HG02763 (cell line): ENCODE results near the gene ADAP1.

Experiments used
- ATAC-seq: cut with Tn5 transposase; IDR thresholded peaks from one replicate; pipeline ENCODE4 v1.9.1; 2021; ENCODE audit warnings: mild to moderate bottlenecking, moderate library complexity; ENCODE audit not compliant: unreplicated experiment

ADAP1 gene

DNA sequence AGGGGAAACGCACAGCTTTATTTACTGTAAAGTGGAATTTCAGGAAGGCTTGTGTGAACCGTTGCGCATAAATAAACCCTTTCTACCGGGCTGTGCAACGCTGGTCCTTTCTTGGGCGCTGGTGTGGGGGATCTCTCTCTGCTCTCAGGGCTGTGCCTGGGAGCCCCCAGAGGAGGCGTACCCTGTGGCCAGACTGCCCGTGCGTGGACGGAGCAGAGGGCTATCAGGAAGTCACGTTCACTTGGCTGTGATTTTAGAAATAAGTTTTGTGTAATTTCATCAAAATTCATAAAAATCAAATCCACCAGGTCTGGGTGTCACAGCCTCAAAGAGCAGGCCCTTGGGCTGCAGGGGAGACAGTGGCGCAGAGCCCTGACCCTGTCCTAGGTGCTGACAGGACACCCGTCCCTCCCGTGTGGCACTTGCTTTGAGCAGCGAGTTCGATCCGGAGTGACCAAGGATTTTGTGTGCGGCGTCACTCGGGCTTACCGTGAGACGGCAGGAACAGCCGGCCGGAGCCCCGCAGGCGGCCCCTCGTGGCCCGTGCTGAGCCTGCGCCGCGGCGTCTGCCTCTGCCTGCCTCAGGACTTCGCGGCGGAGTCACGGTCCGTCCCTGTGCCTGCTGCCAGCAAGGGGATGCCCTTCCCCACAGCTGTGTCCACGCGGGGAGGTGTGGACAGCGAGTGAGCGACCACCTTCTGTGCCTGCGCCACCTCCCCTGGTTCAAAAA is 58.0 kb downstream of the ADAP1 start:
- no peak for ATAC-seq

DNA sequence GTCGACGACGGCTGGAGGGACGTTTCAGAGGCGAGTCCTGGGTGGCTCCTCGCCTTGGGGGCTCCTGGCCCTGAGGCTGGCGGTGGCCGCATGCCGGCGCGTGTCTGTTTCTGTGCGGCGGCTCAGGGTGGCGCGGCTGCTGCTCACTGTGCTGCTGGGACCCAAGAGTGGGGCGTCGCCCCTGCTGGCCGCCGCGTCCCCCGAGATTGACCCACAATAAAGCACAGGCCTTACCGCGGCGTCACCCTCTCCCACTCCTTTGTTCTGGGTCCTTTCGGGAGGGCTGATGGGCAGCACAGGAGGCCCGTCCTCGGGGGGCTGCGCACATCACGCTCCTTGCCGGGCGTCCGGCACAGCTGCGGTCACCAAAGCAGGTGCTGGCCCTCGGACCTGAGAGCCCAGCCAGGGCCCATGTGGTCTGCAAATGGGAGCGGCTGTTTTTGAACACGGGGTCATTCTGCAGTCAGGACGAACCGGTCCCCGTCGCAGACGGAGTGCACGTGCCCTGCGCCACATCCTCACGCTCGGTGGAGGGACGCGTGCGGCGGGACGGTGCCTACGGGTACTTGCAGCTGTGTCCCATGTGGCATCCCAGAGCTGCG is 58.9 kb downstream of the ADAP1 start:
- ATAC-seq: no peak

DNA sequence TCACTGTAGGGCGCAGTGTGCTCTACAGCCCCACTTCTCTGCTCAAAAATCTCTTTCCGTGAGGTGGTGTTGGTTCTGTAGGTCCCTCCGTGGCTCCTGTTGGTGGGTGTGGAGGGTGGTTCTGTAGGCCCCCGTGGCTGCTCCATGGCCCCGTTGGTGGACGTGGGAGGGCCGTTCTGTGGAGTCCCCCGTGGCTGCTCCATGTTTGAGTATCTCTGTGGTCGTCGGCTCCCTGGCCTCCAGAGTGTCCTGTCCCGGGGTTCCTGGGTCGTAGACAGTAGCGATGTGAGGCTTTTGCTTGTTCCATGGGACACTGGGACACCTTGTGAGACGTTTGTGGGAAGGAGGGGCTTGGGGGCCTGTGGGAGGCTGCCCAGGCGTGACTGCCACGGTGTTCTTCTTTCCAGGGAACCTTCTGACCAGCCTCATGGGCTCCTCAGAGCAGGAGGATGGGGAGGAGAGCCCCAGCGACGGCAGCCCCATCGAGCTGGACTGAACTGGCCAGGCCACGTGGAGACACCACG is 59.5 kb downstream of the ADAP1 start:
- no peak for ATAC-seq

DNA sequence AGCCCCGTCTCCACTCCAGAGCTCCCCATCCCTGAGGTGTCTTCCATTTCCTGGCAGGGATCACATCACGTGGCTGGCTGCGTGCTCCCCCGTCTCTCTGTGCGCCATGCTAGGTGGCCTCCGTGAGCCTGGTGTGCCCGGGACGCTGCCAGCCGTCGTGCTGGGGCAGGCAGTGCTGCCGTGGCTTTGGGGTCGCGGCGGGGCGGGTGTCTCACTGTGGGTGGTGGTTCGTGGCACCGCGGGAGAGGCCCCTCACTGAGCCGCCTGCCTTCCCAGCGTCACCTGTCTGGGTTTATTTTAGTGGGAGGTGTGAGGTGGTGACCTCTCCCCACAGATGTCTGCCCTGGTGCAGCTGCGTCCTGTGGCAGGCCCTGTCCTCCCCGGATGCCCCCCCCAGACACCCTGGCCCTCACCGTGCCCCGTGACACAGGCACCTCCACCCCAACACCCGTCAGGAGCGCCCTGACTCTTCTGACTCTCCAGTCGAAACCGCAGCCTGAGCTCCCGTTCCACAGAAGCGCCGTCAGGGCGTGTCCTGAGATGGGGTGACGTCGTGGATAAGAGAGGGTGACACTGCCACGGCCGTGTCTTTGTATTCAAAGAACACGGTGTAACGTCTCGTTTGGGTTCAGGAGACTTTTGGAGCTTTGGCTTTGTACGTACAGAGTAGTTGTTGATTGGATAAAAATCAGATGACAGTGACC is 60.2 kb downstream of the ADAP1 start:
- ATAC-seq: no peak

DNA sequence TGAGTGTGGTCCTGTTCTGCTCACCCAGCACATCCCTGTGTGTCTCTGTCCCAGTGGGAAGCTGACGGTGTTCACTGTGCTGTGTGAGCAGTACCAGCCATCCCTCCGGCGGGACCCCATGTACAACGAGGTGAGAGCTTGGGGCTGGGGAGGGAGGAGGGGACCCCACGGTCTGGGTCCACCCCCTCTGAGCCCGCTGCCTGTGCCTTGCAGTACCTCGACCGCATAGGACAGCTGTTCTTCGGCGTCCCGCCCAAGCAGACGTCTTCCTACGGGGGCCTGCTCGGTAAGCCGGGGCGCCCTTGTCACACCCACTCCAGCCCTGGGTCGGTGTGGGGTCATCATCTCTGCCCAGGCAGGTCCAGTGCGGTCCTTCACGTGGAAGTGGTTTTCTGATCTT is 60.8 kb downstream of the ADAP1 start:
- no peak for ATAC-seq

DNA sequence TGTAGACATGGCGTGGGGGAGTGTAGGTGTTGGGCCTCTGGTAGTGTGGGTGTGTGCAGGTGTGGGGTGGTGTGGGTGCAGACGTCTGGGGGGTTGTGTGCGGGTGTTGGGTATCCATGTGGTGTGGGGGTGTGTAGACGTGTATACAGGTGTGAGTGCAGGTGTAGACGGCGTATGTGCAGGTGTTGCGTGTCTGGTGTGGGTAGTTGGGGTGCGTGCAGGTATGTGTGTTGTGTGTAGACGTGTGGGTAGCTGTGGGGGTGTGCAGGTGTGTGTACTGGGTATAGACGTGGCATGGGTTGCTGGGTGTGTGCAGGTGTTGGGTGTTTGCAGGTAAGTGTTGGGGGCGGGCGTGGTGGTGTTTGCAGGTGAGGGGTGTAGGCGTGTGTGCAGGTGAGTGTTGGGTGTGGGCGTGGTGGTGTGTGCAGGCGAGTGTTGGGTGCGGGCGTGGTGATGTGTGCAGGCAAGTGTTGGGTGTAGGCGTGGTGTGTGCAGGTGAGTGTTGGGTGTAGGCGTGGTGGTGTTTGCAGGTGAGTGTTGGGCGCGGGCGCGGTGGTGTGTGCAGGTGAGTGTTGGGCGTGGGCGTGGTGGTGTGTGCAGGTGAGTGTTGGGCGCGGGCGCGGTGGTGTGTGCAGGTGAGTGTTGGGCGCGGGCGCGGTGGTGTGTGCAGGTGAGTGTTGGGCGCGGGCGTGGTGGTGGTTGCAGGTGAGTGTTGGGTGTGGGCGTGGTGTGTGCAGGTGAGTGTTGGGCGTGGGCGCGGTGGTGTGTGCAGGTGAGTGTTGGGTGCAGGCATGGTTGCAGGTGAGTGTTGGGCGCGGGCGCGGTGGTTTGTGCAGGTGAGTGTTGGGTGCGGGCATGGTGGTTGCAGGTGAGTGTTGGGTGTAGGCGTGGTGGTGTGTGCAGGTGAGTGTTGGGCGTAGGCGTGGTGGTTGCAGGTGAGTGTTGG is 61.6 kb downstream of the ADAP1 start:
- ATAC-seq: no peak

DNA sequence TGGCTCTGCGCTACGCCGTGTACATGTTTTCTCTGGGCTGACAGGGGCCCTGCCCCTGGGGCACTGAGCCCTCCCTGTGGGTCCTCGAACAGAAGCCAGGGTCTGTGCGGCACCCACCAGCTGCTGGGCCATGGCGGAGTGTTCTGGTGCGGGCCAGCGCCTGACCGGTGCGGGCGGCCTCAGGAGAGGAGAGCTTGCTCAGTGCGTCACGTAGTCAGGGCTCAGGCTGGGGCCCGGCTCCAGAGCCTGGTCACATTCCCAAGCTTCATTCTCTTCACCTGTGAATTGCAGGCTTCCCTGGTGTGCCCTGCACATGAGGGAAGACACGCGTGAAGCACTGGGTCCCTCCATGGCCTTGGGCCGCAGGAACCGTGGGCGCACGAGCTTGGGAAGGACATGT is 62.7 kb downstream of the ADAP1 start:
- ATAC-seq: no peak

DNA sequence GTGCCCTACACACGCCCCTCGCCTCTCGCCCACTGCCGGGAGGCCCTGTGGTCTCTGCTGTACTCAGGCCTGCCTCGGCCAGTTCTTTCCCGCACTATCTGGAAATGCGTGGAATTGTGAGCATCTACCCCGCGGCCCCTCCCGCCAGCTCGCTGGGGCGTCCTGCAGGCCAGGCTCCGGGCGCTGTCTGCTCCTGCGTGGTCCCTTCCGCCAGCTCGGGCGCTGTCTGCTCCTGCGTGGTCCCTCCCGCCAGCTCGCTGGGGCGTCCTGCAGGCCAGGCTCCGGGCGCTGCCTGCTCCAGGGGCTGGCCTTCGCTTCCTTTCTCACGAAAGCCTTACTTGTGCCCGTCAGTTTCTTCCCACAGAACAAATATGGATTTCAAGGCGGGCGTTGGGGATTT is 63.2 kb downstream of the ADAP1 start:
- no peak for ATAC-seq

DNA sequence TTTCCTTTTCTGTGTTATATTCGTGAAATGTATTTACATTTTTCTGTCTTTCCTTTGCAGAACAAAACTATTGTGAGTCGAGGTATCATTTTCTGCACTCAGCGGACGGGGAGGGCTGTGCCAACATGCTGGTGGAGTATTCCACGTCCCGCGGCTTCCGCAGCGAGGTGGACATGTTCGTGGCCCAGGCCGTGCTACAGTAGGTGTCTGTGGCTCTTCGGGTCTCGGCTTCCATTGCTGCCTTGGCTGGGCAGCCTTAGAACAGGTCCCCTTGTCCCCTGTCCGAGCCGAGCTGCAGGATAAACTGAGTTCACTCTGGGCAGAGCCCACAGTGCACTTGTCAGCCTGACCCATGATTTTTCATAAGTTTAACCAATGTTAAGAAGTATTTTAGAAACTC is 63.6 kb downstream of the ADAP1 start:
- no peak for ATAC-seq

DNA sequence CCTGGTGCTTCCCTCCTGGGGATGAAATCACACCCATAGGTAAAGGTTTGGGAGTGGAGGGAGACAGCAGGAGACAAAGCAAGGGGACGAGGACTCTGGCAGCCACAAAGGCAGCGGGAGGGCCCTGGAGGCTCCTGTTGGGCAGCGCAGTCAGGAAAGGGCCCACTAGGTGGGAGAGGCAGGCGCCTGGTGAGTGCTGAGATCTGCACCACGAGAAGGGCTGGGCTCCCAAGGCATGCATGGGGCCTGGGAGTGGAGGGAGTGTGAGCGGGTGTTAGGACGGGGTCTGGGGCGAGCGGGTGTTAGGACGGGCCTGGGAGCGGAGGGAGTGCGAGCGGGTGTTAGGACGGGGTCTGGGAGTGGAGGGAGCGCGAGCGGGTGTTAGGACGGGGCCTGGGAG is 65.1 kb downstream of the ADAP1 start:
- ATAC-seq: no peak

DNA sequence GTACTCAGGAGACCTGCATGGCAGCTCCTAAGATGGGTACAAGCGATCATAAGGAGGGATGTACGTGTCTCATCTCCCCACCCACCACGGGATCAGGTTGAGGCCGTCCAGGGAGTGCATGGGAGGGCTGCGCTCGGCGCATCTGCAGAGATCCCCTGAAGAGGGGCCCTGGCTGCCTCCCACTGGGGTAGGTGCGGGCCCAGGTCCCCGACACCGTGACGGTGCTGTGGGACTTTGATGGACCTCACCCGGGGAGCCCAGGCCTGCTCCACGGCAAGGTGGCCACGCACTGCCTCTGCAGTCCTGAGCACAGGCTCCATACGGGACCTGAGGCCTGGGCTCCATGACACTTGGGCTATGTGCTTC is 65.5 kb downstream of the ADAP1 start:
- no peak for ATAC-seq

DNA sequence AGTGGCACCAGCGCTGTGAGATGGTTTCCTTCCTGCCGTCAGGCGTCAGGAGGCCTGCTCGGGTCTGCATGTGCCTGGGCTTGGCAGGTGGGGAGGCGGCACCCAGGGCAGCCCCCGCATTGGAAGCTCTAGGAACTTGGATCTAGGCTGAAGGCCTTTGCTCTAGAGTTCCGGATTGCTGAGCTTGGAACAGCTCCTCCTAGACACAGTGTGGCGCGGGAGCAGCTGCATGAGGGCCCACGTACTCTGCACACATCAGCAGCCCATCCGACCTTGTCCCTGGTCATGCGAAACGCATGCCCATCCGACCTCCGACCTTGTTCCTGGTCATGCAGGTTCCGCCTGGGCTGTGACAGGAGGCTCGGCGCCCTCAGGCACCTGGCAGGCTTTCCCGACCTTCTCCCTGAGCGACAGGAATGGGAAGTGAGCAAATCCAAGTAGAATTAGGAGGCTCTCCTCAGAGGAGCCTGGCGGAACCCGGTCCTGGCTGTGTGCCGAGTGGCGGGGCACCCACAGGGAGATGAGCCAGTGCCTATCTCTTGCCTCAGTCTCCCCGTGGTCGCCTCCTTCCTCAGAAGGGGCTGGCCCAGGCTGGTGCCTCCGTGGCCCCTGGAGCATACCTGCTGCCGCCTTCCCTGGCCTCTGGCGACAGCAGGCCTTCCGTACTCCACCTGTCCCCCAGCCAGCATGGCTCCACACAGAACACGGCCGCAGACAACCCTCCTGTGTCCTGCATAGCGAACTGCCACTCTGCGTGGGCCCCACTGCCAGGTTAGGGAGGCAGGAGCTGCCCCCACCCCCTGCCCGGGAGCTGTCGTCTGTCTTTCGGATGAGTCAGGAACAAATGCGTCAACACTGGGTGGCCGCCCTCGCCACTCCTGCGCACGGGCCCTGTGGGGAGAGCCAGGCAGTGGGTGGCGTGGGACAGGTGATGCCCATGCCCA is 66.1 kb downstream of the ADAP1 start:
- no peak for ATAC-seq

DNA sequence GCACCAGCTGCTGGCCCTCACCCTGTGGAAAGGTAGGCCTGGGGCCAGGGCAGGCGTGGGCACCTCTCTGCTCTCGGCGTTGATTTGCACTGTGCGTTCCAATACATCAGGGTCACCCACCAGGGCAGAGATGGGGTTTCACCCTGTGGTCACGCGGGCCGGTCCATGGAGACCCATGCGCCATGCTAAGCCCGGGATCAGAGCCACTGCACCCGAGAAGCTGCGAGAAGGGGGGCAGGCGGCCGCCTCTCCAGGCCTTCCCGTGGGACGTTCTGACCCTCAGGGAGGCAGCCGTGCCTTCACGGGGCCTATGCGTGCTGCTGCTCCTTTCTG is 67.0 kb downstream of the ADAP1 start:
- no peak for ATAC-seq

DNA sequence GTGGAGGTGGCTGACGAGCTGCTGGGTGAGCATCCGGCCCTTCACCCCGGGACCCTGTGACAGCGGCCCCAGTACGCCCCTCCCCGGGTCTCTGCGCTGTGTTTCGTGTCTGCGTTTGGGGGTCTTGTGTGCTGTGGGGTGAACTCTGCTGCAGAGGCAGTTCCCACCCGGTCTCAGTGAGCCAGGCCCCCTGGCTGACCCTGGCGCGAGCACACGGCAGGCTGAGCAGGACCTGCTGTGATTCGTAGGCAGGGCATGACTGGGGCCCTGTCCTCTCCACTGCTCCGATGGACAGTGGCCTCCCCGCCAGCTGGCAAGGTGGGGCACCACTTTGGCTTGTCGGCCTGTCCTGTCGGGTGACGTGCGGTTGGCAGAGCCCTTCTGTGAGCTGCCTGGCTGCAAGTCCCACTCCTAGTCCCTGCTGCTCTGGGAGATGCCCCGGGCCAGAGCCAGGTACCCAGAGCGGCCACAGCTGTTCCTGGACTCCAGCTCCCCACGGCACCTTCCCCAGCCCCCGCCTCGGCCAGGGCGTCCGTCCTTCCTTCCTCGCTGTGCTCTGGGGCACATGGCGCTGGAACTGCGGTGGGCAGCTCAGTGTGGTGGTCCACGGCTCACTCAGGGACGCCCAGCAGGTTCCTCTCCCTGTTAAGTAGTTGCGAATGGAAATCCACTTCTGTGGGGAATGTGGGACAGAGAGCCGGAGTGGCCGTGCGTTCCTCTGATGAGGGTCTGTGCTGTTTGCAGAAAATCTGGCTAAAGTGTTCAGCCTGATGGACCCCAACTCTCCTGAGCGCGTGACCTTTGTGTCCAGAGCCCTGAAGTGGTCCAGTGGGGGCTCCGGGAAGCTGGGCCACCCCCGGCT is 67.6 kb downstream of the ADAP1 start:
- ATAC-seq: no peak

DNA sequence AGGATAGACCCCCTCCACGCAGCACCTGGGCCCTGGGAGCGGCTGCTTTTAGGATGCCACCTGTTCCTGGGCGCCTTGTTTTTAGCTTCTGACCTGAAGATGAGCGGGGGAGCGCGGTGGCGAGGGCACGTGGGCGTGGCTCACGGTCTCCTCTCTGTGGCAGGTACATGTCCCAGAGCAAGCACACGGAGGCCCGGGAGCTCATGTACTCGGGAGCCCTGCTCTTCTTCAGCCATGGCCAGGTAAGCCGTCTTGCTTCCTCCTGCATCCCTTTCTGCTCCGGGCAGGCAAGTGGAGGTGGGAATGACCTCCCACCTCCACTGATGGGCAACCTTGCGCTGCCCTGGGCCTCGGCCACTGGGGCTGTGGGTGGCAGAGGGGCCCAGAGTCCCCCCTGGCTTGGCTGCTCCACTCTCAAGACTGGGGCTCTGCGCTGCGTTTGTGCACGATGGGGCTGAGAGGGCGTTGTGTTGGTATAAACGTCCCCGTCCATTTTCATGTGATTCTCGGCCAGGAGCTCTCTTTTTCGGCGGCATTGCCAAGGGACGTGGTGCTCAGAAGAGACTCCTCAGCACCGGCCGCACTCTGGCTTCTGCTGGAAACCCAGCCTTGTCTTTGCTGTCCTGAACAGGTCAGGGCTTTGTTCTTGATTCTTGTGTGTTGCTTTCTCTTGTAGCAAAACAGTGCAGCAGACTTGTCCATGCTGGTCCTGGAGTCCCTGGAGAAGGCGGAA is 68.4 kb downstream of the ADAP1 start:
- no peak for ATAC-seq

DNA sequence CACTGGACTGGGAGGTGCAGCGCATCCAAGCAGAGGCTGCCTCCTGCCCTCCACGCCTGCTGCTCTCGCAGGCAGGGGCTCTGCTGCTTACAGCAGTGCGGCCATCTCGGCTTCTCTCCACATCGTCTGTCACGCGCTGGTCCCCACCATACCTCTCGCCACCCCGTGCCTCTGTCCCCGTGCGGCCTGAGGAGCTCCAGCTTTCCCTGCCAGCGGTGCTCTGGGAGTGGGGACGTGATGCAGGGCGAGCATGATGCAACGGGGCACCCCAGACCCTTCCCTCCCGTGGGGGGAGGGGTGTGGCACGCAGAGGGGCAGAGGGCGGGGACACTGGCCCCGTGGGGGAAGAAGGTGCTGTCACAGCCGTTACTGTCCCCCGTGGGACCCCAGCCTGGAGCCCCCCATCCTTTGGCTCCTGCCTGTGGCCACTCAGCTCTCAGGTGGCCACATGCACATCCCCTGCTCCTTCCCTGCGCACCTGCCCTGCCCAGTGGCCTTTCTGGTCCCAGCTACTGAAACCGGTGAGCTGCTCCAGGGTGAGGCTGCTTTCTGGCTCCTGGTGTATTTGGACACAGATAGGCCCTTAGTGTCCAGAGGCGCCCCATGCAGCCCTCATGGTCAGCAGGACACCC is 69.1 kb downstream of the ADAP1 start:
- ATAC-seq: no peak

DNA sequence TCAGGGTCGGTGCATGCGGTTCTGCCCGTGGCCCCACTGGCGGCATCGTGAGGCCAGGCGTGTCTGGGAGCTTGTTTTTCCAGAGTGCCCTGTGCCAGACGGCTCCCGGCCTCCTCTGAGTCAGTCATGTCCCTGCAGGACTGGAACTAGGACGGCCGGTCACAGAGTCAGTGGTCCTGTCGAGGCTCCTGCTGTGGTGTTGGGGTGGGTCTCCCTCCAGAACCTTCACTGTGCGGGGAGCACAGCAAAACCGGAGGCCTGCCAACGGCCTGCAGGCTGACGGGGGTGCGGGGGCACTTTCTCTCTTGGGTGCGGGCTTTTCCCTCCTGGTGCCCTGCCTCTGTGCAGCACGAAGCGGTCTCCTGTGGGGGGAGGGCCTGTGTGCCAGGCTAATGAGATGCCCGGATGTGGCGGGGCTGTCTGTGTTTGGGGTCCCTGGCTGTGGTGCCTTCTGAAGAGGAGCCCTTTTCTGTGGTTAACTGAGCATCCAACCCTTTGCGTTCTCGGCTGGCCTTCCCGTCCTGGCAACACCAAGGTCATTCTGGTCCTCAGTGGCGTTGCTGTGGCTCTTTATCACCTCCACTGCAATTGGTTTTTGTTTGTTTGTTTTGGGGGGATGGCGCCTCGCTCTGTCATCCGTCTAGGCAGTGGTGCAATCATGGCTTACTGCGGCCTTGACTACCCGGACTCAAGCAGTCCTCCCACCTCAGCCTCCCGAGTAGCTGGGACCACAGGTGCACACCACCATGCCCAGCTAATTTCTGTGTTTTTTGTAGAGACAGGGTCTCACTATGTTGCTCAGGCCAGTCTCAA is 70.1 kb downstream of the ADAP1 start:
- ATAC-seq: no peak
